Anterior cingulate cortex (tissue), 58 donors: ENCODE results near the gene LIX1L.
"Not testable (repeated sequence)": the region's sequence is repeated elsewhere in the genome, so short reads cannot be mapped to it uniquely, and the experiment has no call there.

Experiments
- DNase-seq, 58 donors: peaks; one replicate each; lab custom pipeline; 2025; lab: John Stamatoyannopoulos, UW

LIX1L gene

DNA sequence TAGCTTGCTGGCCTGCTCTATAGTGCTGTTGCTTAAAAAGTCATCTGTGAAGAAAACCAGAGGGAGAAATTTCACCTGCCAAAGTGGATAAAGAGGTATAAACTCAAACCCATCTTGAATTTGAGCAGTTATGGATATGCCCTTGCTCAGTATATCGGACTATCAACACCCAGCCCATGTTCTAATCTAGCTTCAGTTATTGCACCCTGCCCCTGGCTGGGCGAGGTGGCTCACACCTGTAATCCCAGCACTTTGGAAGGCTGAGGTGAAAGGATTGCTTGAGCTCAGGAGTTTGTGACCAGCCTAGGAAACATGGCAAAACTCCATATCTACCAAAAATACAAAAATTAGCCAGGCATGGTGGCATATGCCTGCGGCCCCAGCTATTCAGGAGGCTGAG, 13.3 kb downstream of the LIX1L start:
- no peak for DNase-seq

DNA sequence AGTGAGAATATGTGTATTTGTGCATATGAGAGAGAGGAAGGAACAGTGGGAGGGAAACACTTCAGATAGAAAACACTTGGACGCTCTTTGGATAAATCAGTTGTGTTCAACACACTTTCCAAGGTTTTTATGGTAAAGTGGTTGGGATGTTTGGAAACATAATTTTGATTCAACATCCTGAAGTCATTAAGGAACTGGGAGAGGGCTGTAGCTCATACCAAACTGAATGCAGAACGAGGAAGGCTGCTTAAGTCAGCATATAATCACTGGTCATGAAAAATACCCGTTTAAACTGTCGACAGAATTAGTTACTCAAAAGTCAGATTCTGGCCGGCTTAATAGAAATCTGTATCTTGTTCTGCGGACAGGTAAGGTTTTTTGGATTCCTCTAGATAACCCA, 14.9 kb downstream of the LIX1L start:
- DNase-seq: no peak

DNA sequence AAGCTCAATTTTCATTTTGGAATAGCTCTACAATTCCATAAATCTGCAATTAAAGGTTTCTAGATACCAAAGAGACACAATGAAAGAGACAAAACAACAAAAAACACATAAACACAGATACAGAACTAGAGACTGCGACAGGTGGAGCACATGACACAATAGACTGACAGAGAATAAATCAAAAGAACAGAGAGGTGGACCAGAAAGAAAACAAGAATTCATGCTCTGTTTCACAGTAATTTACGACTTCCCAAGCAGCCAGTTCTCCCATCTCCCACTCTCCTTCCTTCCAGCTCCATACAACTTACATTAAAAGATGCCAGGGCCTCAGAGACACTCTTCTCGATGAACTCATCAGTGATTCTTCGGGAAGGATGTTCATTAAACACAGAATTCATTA, 15.4 kb downstream of the LIX1L start:
- no peak for DNase-seq

DNA sequence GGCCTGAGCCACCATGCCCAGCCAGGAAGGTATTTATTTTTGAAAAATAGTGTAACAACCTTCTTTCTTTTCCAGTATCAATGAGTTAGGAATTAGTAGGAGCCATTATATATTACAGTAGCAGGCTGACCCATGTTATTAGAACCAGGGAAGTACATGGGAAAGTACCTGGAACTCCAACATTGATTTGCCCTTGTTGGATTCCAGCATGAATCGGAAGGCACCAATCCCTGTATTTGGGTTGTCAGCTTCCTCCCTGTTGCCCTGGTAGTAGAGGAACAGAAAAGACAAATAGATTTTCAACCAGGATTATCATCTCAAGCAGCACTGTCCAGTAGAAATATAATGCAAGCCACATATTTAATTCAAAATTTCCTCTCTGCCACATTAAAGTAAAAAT, 20.4 kb downstream of the LIX1L start:
- DNase-seq: no peak

DNA sequence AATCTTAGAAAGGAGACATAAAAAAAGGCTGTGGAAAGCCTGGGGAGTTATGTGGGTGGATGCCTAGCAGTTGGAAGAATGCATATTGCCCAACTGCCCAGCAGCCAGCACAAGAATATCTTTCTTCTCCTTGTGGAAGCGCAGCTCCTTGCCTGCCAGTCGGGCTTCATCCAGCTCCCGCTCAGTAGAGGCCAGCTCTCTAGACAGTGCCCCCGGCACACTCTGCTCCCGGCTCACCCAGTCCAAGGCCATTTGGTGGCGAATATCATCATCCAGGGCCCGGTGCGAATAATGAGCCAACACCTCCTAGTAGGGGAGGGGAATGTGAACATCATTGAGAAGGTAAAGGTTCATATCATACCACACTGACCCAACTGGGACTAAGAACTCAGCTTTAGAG, 21.6 kb downstream of the LIX1L start:
- peak in 2 of 58 donors; percentile 10 to 20 for DNase-seq

DNA sequence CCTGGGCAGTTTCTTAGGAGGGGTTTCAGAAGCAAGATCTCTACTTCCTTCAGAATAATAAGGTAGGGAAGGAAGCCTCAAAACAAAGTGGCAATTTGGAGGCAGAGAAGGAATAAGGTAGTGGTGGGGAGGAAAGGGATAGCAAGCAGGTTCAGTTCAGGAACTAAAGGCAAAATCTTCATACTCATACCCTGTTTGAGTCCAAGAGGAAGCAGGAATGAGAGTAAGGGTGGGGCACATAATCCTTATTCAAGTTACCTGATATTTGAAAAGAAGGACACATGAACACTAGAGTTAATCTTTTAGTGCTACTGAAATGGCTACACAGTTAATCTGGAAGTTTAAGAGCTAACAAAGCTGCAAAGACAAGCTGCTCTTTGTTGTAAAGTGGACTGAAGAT, 22.1 kb downstream of the LIX1L start:
- no peak for DNase-seq

DNA sequence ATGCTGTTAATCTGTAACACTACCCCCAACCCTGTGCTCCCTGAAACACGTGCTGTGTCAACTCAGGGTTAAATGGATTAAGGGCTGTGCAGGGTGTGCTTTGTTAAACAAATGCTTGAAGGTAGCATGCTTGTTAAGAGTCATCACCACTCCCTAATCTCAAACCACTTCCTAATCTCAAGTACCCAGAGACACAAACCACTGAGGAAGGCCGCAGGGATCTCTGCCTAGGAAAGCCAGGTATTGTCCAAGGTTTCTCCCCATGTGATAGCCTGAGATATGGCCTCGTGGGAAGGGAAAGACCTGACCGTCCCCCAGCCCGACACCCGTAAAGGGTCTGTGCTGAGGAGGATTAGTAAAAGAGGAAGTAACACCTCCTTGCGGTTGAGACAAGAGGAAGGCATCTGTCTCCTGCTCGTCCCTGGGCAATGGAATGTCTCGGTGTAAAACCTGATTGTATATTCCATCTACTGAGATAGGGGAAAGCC, 25.3 kb downstream of the LIX1L start:
- not testable (repeated sequence) for DNase-seq

DNA sequence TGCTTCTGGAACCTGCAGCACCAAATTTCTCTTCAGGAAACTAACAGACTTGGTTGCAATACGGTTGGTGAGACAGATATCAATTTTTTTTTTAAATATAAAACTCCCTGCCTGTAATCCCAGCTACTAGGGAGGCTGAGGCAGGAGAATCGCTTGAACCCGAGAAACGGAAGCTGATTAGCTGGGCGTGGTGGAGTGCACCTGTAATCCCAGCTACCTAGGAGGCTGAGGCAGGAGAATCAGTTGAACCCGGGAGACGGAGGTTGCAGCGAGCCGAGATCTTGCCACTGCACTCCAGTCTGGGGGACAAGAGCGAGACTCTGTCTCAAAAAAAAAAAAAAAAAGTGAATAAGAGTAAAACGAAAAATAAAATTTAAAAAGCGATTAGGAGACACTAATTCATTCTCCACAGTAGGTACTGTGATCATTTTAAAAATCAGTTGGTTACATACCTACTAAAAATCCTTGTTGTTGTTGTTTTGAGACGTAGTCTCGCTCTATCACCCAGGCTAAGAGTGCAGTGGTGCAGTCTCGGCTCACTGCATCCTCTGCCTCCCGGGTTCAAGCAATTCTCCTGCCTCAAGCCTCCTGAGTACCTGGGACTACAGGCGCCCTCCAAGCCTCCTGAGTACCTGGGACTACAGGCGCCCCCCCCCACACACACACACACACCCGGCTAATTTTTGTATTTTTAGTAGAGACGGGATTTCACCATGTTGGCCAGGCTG, 29.7 kb downstream of the LIX1L start:
- peak in 2 of 58 donors; percentile 1 to 4 for DNase-seq

DNA sequence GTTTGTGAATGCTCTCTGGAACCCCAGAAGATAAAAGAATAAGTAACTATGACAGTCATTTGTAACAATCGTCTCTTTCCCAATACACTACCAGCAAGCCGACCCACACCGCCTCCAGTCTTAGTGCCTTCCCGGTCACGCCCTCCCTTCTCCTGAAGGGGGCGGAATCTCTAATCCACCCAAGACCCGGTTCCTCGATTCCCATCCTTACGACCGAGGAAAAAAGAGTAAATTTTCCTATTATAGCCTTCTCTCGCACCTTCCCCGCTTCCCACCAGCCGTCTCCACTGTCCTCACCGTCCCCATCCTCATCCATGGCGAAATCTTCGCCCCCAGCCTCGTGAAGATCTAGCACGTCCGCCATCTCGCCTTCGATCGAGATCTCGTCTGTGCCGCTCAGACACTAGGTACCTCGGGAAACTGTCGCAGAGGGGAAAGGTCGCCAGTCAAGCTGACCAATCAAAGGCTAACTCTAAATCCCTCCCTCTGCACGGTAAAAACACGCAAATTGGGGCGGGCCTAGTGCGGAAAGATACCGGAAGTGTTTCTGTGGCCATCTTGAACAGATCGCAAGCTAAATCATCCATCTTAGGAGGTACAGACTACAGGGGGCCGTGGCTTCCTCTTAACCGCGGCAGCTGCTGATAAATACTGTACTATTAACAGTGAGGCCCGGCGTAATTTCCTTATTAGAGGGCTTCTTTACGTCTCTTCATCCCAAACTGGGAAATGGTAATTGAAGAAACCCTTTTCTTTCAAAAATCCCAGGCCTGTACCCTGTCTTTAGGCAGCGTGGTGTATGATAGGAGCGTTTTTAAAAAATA, 30.5 kb downstream of the LIX1L start, which contains the start of gene RBM8A:
Gene RBM8A, minus strand, starts transcription at position 422 of the 824 bp plus-strand sequence. Its CDS starts 58 bp downstream, at position 364.
- peak; percentile 56 to 98 (median 91) for DNase-seq

DNA sequence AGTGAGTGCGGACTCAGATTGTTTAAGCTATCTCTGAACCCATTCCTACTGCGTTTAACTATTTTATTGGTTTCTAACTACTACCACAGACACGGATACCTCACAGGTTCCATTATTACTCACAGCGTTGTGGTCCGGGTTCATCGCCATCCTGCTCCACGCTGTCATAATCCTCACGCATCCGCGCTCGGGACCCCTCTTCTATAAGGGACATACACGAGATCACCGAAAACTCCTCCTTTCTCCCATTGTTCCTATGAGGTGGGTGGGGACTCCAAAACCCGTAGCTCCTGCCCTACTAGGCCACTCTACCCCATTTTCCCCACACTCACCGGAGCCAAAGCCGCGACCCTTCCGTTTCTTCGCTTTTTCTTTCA, 31.1 kb downstream of the LIX1L start:
- no peak for DNase-seq

DNA sequence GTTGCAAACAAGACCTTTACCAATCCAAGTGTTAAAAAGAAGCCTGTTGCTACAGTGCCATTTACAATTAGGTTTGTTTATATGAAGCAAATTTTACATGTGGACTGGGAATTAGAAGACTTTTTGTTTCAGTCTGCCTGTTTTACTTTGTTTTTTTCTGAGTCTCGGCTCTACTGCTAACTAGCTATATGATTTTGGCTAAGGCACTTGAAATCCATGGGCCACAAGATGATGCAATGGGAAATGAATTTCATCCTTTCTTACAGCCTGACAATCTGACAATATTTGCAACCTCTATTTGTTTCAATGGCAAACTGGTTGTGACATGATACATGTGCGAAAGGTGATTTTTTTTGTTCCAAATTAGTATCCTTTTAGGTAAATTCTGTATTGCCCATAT, 35.6 kb downstream of the LIX1L start:
- DNase-seq: no peak

DNA sequence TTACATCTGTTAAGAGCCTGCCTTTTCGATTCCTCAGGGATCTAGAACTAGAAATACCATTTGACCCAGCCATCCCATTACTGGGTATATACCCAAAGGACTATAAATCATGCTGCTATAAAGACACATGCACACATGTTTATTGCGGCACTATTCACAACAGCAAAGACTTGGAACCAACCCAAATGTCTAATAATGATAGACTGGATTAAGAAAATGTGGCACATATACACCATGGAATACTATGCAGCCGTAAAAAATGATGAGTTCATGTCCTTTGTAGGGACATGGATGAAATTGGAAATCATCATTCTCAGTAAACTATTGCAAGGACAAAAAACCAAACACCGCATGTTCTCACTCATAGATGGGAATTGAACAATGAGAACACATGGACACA, 37.5 kb downstream of the LIX1L start:
- DNase-seq: not testable (repeated sequence)

DNA sequence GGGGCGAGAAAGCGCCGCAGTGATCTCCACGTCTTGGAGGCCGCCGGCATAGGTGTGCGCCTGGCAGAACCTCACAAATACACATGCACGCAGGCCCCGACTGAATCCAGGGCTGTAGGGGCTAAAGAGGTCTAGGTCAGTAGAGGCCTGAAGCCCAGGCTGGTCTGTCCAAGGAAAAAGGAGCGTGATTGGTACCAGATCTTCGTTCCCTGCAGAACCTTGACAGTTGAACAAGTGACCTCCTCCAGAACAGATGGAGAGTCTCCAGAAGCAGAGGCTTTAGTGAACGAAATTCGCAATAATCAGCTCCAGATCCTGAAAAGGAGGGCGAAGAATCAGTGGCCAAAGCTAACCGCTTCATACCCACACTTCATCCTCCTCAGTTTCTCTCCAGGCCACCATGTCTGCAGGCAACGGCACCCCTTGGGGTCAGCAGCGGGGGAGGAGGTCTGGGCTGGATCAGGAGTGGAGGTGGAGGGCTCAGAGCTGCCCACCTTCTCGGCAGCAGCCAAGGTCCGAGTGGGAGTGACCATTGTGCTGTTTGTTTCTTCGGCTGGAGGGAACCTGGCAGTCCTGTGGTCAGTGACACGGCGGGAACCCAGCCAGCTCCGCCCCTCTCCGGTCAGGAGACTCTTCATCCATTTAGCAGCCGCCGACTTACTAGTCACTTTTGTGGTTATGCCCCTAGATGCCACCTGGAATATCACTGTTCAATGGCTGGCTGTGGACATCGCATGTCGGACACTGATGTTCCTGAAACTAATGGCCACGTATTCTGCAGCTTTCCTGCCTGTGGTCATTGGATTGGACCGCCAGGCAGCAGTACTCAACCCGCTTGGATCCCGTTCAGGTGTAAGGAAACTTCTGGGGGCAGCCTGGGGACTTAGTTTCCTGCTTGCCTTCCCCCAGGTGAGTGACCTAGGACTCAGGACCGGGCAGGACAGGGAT, 38.6 kb downstream of the LIX1L start:
- peak in 42 of 58 donors; percentile 7 to 64 (median 33) for DNase-seq

DNA sequence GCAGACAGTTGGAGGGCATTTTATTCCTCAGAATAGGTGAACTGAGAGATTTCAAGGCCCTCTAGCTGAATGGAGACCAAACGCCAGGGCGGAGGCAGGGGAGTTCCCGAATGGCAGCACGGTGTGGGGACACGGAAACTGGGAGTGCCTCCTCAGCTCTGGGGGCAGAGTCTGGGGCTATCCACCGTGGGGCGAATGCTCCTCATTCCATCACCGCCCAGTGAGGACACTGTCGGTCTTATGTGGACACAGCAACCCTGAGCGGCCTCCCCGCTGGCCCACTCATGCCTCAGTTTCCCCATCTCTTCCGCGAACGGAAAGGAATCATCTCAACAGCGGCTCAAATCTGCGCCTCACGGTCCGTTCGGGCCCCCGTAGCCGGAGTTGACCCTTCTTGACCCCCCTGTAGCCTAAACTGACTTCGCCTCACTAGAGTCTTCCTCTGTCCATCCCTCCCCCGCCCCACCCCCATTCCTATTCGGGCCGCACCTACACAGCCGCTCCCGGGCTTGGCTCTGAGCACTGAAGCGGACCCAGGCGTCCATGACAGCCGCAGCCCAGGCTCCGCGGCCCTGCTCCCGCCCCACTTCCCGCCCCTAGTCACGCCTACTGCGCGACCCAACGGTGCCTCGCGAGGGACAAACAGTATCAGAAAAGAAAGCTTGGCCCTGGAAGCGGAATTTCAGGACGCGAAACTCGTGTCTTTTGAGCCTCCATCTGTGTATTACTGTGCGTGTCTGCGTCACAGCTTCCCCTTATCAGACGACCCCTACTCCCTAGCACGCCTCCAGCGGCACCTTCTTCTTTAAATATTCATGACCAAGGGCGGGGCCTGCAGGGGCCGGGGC, 39.4 kb downstream of the LIX1L start, which contains the start of gene PEX11B:
Gene PEX11B, minus strand, starts transcription at position 574 of the 848 bp plus-strand sequence. Its CDS starts 29 bp downstream, at position 545.
- DNase-seq: peak; percentile 58 to 99 (median 89)

DNA sequence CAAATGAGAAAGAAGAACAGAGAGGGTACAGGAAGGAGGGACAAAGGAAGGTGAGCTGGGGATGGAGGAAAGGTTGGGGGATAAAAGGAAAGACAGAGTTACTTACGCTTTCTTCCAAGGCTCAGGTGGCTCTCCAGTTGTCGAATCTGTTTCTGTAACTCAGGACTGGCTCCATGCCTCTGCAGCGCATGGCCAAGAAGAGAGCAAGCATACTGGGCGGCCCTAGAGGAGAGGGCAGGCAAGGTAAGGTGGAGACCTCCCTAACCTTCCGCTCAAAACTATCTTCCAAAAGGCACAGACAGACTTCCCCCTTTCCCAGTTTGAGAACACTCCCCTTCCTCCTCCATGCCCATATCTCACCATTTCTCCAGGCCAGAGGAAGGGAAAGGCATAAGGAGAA, 40.2 kb downstream of the LIX1L start:
- no peak for DNase-seq

DNA sequence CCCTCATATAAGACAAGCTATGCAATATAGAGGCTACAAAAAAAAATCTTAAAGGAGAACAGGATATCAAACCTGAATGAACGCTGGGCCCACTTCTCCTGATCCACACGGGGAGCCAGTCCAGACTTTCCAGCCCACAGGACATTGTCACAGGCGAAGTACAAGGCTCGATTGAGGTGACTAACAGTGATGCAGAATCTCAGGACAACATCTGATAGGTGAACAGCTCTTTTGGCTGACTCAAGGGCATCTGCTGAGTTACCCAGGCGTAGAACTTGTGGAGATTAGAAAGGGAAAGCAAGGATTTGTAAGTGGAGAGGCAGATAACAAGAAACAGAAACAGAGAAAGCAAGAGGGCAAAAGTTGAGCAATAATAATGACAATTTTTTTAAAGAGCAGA, 41.1 kb downstream of the LIX1L start:
- DNase-seq: no peak

DNA sequence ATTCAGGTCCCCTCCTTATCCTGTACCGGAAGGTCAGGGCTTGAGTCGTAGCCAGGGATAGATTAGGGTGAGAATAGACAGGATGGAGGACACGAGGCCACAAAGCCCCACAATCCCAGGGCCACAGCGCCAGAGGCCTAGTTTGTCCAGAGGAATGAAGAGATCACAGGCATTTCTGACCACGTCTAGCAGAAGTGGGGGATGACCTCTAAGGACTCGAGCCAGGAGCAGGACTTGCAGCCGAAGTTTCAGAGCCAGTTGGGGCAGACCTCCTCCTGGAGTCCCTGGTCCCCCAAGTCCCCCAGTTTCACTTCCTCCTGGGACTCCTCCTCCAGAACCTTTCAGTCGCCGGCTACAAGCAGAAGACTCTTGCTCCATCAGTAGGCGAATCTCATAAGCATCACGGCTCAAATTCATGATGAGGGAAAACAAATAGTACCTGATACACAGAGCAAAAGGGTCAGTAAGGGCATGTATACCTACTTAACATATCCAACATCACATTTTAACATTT, 45.6 kb downstream of the LIX1L start:
- no peak for DNase-seq

DNA sequence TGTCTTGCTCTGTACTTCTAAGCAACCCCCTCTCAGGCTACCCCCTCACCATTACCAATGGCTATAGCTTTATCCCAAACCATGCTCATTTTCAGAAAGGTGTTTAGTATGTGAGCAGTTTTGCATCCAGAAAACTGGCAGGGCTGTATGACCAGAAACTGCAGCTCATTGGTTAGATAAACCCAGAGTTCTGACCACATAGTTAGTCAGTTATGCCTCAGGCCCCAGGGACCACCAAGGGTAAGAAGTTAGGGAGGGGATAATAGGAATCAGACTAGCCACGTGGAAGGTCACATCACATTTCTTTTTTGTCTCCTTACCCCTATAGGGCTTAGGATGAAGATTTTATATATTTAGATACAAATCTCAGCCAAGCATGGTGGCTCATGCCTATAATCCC, 49.2 kb downstream of the LIX1L start:
- DNase-seq: no peak
